Measurements from ENCODE around the gene RAPGEF6. TPM values are rescaled to one million over a fixed set of nuclear protein-coding genes. Genes with fewer than 3 reads are reported as not detected.

Gene RAPGEF6
- total and polyA plus RNA-seq, 2 experiments from 2014 or later: 9.5 to 20.3 TPM

DNA sequence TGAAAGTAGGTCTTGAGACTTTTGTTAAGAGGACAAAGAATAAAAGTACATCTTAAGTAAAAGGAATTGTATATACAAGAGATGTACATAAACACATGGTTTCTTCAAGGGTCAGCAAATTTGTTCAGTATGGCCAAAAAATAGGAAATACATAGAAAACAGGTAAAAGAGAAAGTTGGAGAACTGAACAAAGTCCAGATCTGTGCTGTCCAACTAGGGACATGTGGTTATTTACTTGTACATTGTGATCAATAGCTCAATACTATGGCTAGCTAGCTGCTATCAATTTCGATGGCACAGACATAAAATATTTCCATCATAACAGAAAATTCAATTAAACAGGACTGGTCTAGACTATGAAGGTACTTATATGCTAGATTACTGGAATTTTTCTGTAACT is 92.3 kb downstream of the RAPGEF6 start:
- Histone ChIP-seq H3K9me2 (ENCODE audit: insufficient read depth) (no peaks in the 10 kb centered on the region), H3K36me3 (ENCODE audit: insufficient read depth) (no peaks in the 10 kb centered on the region), H3K79me2 (replicated peaks; ENCODE audit: insufficient read depth) (no peaks in the 10 kb centered on the region), H4K20me1 (replicated peaks; ENCODE audit: insufficient read depth) (no peaks in the 10 kb centered on the region), H3K27ac (ENCODE audit: low read depth) (no peak overlapping the region), H3F3A (replicated peaks; ENCODE audit: low read depth) (no peaks in the 10 kb centered on the region), H3K27me3 (ENCODE audit: insufficient read depth) (no peaks in the 10 kb centered on the region), H2AFZ (no peak overlapping the region), H3K4me2 (no peak overlapping the region), H3K4me3 (no peak overlapping the region), H3K4me1 (ENCODE audit: insufficient read depth) (no peaks in the 10 kb centered on the region)
- Mint-ChIP-seq H3K27ac (no peak overlapping the region), H3K4me3 (no peak overlapping the region), H3K36me3 (ENCODE audit: low read depth) (no peaks in the 10 kb centered on the region), H3K9me3 (no peaks in the 10 kb centered on the region), H3K27me3 (ENCODE audit: insufficient read depth, low read depth, poor library complexity) (no peaks in the 10 kb centered on the region), H3K4me1 (no peaks in the 10 kb centered on the region)
- TF ChIP-seq STAT1 (IDR thresholded peaks at IDR 0.05; ENCODE audit: unreplicated experiment): no peak
- no peak for TF ChIP-seq ZNF331 (CRISPR knock-in tag; IDR thresholded peaks at IDR 0.05; ENCODE audit: low read depth)
- TF ChIP-seq EZH2 (IDR thresholded peaks at IDR 0.05; ENCODE audit: low read depth, unreplicated experiment): no peak
- ATAC-seq (no peak), DNase-seq (ENCODE audit: low spot score) (no peak)

DNA sequence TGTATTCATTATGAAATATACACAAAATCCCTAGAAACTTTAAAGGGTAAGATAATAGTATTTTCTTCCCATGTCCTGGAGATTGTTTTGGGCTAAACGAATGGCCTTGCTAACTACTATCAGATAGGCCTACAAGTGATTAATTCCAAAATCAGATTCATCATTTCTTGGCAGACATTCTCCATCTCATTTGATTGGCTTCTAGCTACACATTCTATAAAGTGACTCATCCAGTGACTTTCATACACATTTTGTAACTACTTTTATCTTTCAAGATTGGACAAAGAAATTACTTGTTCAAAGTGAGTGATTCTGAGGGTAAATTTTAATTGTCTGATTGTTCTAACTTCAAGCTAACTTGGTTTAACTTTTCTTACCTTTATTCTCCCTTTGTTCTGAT is 93.3 kb downstream of the RAPGEF6 start:
- Histone ChIP-seq H3K27me3 (ENCODE audit: insufficient read depth) (no peaks in the 10 kb centered on the region), H4K20me1 (replicated peaks; ENCODE audit: insufficient read depth) (no peaks in the 10 kb centered on the region), H3K79me2 (replicated peaks; ENCODE audit: insufficient read depth) (no peaks in the 10 kb centered on the region), H3K9me2 (ENCODE audit: insufficient read depth) (no peaks in the 10 kb centered on the region), H3K27ac (ENCODE audit: low read depth) (no peak overlapping the region), H3K4me1 (ENCODE audit: insufficient read depth) (no peaks in the 10 kb centered on the region), H3K4me3 (no peak overlapping the region), H2AFZ (no peak overlapping the region), H3K36me3 (ENCODE audit: insufficient read depth) (no peaks in the 10 kb centered on the region), H3K4me2 (no peak overlapping the region), H3F3A (replicated peaks; ENCODE audit: low read depth) (no peaks in the 10 kb centered on the region)
- ATAC-seq (no peak), DNase-seq (ENCODE audit: low spot score) (no peak)
- Mint-ChIP-seq H3K27ac (no peak overlapping the region), H3K36me3 (ENCODE audit: low read depth) (no peaks in the 10 kb centered on the region), H3K4me1 (no peaks in the 10 kb centered on the region), H3K27me3 (ENCODE audit: insufficient read depth, low read depth, poor library complexity) (no peaks in the 10 kb centered on the region), H3K4me3 (no peak overlapping the region), H3K9me3 (no peaks in the 10 kb centered on the region)
- TF ChIP-seq, protein P1, sequence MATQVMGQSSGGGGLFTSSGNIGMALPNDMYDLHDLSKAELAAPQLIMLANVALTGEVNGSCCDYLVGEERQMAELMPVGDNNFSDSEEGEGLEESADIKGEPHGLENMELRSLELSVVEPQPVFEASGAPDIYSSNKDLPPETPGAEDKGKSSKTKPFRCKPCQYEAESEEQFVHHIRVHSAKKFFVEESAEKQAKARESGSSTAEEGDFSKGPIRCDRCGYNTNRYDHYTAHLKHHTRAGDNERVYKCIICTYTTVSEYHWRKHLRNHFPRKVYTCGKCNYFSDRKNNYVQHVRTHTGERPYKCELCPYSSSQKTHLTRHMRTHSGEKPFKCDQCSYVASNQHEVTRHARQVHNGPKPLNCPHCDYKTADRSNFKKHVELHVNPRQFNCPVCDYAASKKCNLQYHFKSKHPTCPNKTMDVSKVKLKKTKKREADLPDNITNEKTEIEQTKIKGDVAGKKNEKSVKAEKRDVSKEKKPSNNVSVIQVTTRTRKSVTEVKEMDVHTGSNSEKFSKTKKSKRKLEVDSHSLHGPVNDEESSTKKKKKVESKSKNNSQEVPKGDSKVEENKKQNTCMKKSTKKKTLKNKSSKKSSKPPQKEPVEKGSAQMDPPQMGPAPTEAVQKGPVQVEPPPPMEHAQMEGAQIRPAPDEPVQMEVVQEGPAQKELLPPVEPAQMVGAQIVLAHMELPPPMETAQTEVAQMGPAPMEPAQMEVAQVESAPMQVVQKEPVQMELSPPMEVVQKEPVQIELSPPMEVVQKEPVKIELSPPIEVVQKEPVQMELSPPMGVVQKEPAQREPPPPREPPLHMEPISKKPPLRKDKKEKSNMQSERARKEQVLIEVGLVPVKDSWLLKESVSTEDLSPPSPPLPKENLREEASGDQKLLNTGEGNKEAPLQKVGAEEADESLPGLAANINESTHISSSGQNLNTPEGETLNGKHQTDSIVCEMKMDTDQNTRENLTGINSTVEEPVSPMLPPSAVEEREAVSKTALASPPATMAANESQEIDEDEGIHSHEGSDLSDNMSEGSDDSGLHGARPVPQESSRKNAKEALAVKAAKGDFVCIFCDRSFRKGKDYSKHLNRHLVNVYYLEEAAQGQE (IDR thresholded peaks at IDR 0.05; ENCODE audit: unreplicated experiment): no peak
- TF ChIP-seq, protein P2, sequence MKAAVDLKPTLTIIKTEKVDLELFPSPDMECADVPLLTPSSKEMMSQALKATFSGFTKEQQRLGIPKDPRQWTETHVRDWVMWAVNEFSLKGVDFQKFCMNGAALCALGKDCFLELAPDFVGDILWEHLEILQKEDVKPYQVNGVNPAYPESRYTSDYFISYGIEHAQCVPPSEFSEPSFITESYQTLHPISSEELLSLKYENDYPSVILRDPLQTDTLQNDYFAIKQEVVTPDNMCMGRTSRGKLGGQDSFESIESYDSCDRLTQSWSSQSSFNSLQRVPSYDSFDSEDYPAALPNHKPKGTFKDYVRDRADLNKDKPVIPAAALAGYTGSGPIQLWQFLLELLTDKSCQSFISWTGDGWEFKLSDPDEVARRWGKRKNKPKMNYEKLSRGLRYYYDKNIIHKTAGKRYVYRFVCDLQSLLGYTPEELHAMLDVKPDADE (IDR thresholded peaks at IDR 0.05): no peak
- TF ChIP-seq JUNB (IDR thresholded peaks at IDR 0.05; ENCODE audit: unreplicated experiment) (no peak), ZNF114 (CRISPR knock-in tag; IDR thresholded peaks at IDR 0.05) (no peak), POLR2AphosphoS5 (IDR thresholded peaks at IDR 0.05; ENCODE audit: low read depth) (no peak), CREB1 (CRISPR knock-in tag; IDR thresholded peaks at IDR 0.05; ENCODE audit: low read depth) (no peak)

Measured in GM23338 (cell line).